ENCODE results near the gene POLR2A. TPM values are rescaled to one million over a fixed set of nuclear protein-coding genes. Genes with fewer than 3 reads are reported as not detected.

The POLR2A gene
- total and polyA plus RNA-seq, 8 donors, result 90.8 to 118 (median 109) TPM

GRCh38 chr17:7460850-7461660 is 23.1 kb upstream of the POLR2A start:
- no peaks in the 10 kb centered on the region for H3K9me3 ChIP-seq
- DNase-seq (no peak), ATAC-seq (no peak)
- H3K36me3 ChIP-seq, result peaks cover 4 to 36% of the 10 kb centered on the region in 2 donors
- H3K27me3 ChIP-seq, result no peaks in the 10 kb centered on the region
- intact Hi-C loops (cut with DNase I), result no loop called here
- H3K27ac ChIP-seq, result no peak overlapping the region
- TF ChIP-seq CTCF (IDR thresholded peaks at IDR 0.05), result no peak
- H3K4me3 ChIP-seq, result no peak overlapping the region
- H3K4me1 ChIP-seq, result peaks cover 4 to 18% of the 10 kb centered on the region in 2 donors

- H3K4me1 ChIP-seq, result peaks cover 7 to 22% of the 10 kb centered on the region in 2 donors
- intact Hi-C loops (cut with DNase I), result no loop called here
- no peak for TF ChIP-seq CTCF (IDR thresholded peaks at IDR 0.05)
- peaks cover 4 to 40% of the 10 kb centered on the region in 2 donors for H3K36me3 ChIP-seq
- ATAC-seq, result no peak
- H3K27ac ChIP-seq, result no peak overlapping the region
- DNase-seq, result peak in 1 of 4 donors; percentile 75
- no peak overlapping the region for H3K4me3 ChIP-seq
- no peaks in the 10 kb centered on the region for H3K27me3 ChIP-seq
- no peaks in the 10 kb centered on the region for H3K9me3 ChIP-seq
Observed at GRCh38 chr17:7462474-7463371, 21.4 kb upstream of the POLR2A start.

GRCh38 chr17:7463372-7463846 is 20.8 kb upstream of the POLR2A start:
- TF ChIP-seq CTCF (IDR thresholded peaks at IDR 0.05), result no peak
- no peaks in the 10 kb centered on the region for H3K9me3 ChIP-seq
- no peak overlapping the region for H3K4me3 ChIP-seq
- no peaks in the 10 kb centered on the region for H3K27me3 ChIP-seq
- no peak for ATAC-seq
- peaks cover 8 to 26% of the 10 kb centered on the region in 2 donors for H3K4me1 ChIP-seq
- H3K27ac ChIP-seq, result no peak overlapping the region
- DNase-seq, result peak in 1 of 4 donors; percentile 60
- intact Hi-C loops (cut with DNase I), result no loop called here
- peaks cover 4 to 40% of the 10 kb centered on the region in 2 donors for H3K36me3 ChIP-seq

- Histone ChIP-seq H3K36me3 (peaks cover 4 to 40% of the 10 kb centered on the region in 2 donors), H3K27ac (no peak overlapping the region), H3K27me3 (no peaks in the 10 kb centered on the region), H3K4me3 (no peak overlapping the region), H3K4me1 (peaks cover 8 to 26% of the 10 kb centered on the region in 2 donors), H3K9me3 (no peaks in the 10 kb centered on the region)
- DNase-seq, result no peak
- intact Hi-C loops (cut with DNase I), result no loop called here
- no peak for TF ChIP-seq CTCF (IDR thresholded peaks at IDR 0.05)
- no peak for ATAC-seq
Observed at GRCh38 chr17:7464081-7464480, 20.1 kb upstream of the POLR2A start.
